NCI-H2107 (cell line): Measurements from ENCODE around the gene PRCP.

Experiments used
- DNase-seq: peaks from one replicate; lab custom pipeline; 2025; lab: John Stamatoyannopoulos, UW

PRCP gene

GRCh38 chr11:82906931-82907330 lies 6.7 kb upstream of the PRCP start:
- no peak for DNase-seq

- DNase-seq: no peak
These were observed 6.0 kb upstream of the PRCP start for GRCh38 chr11:82906236-82906635.

GRCh38 chr11:82903843-82904586 lies 3.8 kb upstream of the PRCP start:
- DNase-seq: no peak

- DNase-seq: no peak
These were observed 2.6 kb upstream of the PRCP start for GRCh38 chr11:82902880-82903279.

- no peak for DNase-seq
These were observed 1.8 kb upstream of the PRCP start for GRCh38 chr11:82901922-82902485.

- peak; percentile 84 for DNase-seq
These were observed 1.1 kb upstream of the PRCP start, which contains the start of gene DDIAS for GRCh38 chr11:82901165-82901921. Gene DDIAS (plus strand): TSS chr11:82901736. CDS start chr11:82914739, 13,003 bp downstream.

- no peak for DNase-seq
These were observed 313 bp downstream of the PRCP start for GRCh38 chr11:82899957-82900276.

GRCh38 chr11:82899186-82899820 lies 927 bp downstream of the PRCP start:
- peak; percentile 7 for DNase-seq

- no peak for DNase-seq
These were observed 2.0 kb downstream of the PRCP start for GRCh38 chr11:82898241-82898640.

- DNase-seq: no peak
These were observed 4.0 kb downstream of the PRCP start for GRCh38 chr11:82896183-82896582.

- no peak for DNase-seq
These were observed 4.7 kb downstream of the PRCP start for GRCh38 chr11:82895437-82896091.

GRCh38 chr11:82892611-82893169 lies 7.5 kb downstream of the PRCP start:
- no peak for DNase-seq

- no peak for DNase-seq
These were observed 9.3 kb downstream of the PRCP start for GRCh38 chr11:82890936-82891335.

- DNase-seq: no peak
These were observed 10.3 kb downstream of the PRCP start for GRCh38 chr11:82890002-82890341.

GRCh38 chr11:82889133-82890001 lies 10.9 kb downstream of the PRCP start:
- no peak for DNase-seq

GRCh38 chr11:82883853-82884252 lies 16.4 kb downstream of the PRCP start:
- no peak for DNase-seq

- DNase-seq: no peak
These were observed 25.3 kb downstream of the PRCP start for GRCh38 chr11:82874646-82875523.

GRCh38 chr11:82873919-82874333 lies 26.3 kb downstream of the PRCP start:
- no peak for DNase-seq

- no peak for DNase-seq
These were observed 27.7 kb downstream of the PRCP start for GRCh38 chr11:82872377-82873150.
